GF-D8 (cell line): Measurements from ENCODE around the gene IPCEF1.
A peak's percentile ranks its signal among the peaks of the same experiment; 100 is the strongest.

Source experiments
- DNase-seq: peaks from one replicate; lab custom pipeline; 2025; lab: John Stamatoyannopoulos, UW

IPCEF1 gene

GRCh38 chr6:154292855-154293519 lies 63.6 kb downstream of the IPCEF1 start:
- no peak for DNase-seq

- no peak for DNase-seq
Measured at GRCh38 chr6:154292066-154292465, 64.5 kb downstream of the IPCEF1 start.

GRCh38 chr6:154289818-154290508 lies 66.6 kb downstream of the IPCEF1 start:
- no peak for DNase-seq

DNA sequence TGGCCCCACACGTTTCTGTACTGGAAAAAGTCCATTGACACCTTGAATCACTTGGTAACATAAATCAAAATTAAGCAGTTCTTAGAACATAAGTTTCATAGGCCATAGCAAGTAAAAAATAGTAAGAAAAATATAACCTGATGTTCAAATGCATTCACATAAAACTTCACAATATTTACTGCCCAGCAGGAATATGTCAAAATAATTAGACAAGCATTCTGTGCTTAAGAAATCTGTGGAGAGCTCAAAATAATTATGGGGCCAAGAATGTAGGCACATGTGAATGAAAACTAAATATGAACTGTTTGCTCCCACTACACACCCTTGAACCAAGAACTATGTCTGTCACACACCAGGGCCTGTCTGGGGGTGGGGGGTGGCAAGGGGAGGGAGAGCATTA lies 70.8 kb downstream of the IPCEF1 start:
- no peak for DNase-seq

- no peak for DNase-seq
Measured at GRCh38 chr6:154284313-154284853, 72.2 kb downstream of the IPCEF1 start.

DNA sequence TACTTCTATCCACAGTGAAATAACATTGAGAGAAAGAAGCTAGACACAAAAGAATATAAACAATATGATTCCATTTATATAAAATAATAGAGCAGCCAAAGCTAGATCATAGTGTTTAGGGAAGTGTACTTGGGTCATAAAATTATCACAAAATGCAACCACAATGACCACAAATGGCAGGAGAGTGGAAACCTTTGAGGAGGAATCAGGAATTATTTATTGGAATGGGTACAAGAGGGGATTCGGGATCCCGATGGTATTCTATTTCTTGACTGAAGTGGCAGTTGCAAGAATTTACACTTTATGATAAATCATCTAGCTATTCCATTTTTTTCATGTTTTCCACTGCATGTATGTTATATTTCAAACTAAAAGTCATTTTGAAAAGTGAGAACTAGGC lies 76.1 kb downstream of the IPCEF1 start:
- no peak for DNase-seq

- DNase-seq, result no peak
Measured at GRCh38 chr6:154277629-154278017, 79.0 kb downstream of the IPCEF1 start.

- peak; percentile 17 for DNase-seq
Measured at GRCh38 chr6:154276810-154277628, 79.6 kb downstream of the IPCEF1 start.

DNA sequence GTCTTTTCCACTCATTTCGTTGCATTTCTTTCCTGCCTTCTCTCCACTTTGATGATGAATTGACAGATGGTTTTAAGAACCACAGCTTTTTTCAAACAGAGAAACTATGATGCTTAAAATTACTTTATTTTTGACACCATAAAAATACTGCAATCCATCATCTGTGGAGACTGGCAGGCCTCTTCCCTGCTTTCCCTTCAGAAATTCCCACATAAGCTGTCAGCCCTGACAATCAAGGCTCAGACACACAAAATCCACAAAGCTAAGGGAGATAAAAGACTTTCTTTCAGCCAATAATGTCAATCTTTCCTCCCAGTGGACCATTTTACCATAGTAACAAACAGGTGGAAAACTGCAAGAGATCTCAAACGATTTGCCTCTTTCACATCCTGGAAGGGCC lies 82.4 kb downstream of the IPCEF1 start:
- DNase-seq, result no peak

GRCh38 chr6:154268486-154268885 lies 88.1 kb downstream of the IPCEF1 start:
- no peak for DNase-seq

DNA sequence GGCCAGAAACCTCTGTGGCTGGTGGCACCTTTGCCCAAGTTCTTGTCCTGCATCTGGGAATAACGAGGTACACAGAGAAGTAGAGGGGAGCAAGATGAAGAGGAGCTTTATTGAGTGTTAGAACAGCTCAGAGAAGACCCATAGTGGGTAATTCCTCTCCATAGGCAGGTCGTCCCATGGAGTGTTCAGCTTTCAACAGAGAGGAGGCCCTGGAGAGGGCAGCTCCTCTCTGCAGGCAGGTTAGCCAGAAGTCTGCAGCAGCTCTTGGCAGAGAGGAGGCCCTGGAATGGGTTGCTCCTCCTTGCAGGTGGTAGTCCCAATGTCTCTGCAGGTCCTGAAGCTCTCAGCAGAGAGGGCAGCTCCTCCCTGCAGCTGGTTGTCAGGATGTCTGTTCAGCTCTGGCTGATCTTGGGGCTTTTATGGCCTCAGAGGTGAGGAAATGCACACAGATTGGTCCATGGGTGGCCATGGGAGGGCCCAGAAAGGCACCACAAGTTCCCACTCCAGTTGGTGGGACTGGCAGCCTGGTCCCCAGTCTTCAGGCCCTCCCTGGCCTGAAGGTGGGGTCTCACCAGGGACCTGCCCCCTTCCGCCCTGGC lies 89.0 kb downstream of the IPCEF1 start:
- no peak for DNase-seq

GRCh38 chr6:154266560-154267099 lies 90.0 kb downstream of the IPCEF1 start:
- DNase-seq, result no peak

DNA sequence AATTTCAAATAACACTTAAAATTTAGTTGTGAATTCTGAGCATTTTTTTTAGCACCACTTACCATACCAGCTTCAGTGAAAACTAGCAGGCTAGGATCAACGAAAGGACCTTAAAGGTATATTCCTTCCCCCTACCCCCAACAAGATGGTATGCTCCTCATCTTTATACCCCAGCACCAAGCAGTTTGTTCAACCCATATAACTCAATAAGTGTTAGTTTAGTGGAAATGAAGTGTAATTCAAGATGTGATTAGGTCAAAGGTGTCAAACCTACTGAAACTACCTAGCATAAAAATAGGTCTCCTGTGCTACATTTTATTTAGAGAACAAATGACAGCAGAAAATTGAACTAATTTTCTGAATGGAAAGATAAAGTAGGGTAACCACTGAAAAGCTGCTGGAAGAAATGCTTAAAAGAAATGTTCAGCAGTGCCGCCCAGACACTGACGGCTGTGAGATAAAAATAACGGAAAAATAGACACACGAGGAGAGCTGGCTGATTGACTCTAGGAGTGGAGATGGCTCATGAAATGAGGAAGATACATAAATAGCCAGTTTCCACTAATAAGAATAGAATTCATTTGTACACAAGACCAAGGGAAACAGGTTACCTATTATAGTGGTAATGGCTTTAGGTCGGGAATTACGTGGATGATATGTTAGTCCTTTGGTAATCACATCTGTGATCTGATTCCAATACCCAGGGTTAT lies 94.8 kb downstream of the IPCEF1 start:
- DNase-seq, result no peak

- peak; percentile 75 for DNase-seq
Measured at GRCh38 chr6:154258064-154258757, 98.4 kb downstream of the IPCEF1 start.

GRCh38 chr6:154257067-154257466 lies 99.5 kb downstream of the IPCEF1 start:
- DNase-seq, result peak; percentile 96

DNA sequence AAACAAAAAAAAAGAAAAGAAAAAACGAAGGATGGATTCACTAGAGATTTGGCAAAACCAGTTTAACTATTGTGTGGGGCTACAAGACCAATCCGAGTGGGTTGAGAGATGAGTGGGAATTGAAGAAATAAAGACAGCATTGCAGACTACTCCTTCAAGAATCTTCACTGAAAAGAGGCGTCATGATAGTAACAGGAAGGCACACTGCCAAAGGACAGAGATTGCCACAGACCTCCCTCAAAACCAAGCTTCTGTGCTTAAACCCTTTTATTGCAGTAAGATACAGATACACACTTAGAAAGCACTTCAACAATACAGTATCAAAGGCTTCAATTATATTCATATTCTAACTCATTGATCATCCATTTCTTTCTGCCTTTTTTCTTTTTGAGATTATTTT lies 103.9 kb downstream of the IPCEF1 start:
- DNase-seq, result peak; percentile 44

DNA sequence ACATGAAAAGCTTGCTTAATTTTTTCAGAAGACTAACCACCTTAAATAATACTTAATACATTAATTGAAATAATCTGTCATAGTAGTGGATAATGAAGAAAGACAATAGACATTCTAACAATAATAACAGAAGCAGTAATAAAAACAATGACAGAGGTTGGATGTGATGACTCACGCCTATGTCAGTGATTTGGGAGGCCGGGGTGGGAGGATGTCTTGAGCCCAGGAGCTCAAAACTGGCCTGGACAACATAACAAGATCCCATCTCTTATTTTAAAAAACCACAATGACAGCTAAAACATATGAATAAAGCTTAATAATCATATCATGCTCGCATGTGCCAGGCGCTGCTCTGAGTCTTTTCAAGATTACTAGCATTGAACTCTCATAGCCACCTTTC lies 105.5 kb downstream of the IPCEF1 start:
- no peak for DNase-seq

DNA sequence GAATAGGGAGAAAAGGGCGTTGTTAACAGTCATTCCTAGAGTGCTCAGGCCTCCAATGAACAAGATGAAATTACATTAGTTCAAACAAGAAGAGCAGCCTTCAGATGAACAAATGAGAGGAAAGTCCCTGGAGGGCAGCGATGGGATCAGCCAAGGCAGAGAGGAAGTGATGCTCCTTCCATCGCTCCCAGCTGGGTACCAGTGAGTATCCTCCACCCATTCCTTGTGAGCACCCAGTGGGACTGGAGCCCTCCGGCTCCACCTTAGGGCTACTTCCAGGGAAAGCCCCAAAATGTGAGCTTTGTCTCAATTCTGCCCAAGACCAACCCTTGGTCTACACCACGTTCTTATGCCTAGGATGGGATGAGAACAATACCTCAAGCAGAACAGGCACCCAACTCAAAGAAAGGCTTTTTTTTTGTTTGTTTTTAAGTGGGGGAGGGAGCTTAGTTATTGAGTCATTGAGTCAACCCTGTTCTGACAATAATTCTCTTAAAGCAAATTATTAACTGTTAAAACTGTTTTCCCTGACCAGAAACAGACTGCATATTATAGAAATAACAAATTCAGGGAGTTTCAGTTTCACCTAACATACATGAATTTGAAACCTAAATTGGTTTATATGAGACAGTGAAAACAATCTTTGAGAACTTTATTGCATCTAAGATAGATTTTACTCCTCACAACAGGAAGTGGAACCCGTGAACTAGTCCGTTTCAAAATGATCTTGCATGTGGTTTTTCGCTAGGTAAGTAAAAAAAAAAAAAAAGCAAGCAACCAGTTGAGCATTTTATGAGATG lies 106.9 kb downstream of the IPCEF1 start:
- DNase-seq, result peak; percentile 29

- DNase-seq, result peak; percentile 69
Measured at GRCh38 chr6:154247119-154247861, 109.3 kb downstream of the IPCEF1 start.
